ENCODE results near the gene UBAC1. TPM values are rescaled to one million over a fixed set of nuclear protein-coding genes. Genes with fewer than 3 reads are reported as not detected.
A peak's percentile ranks its signal among the peaks of the same experiment; 100 is the strongest.

Gene UBAC1
- total RNA-seq, 1 donor from 2014 or later, result 42.6 TPM

GRCh38 chr9:135937521-135938489 is 23.4 kb downstream of the UBAC1 start:
- no peak for ATAC-seq

- ATAC-seq, result no peak
Observed at GRCh38 chr9:135933114-135933513, 28.1 kb downstream of the UBAC1 start.

- no peak for ATAC-seq
Observed at GRCh38 chr9:135932656-135933055, 28.5 kb downstream of the UBAC1 start.

- ATAC-seq, result no peak
Observed at GRCh38 chr9:135931349-135931820, 29.8 kb downstream of the UBAC1 start.

GRCh38 chr9:135930446-135931345 is 30.5 kb downstream of the UBAC1 start:
- no peak for ATAC-seq

- ATAC-seq, result no peak
Observed at GRCh38 chr9:135929656-135930445, 31.3 kb downstream of the UBAC1 start.

GRCh38 chr9:135928731-135929655 is 32.2 kb downstream of the UBAC1 start:
- ATAC-seq, result no peak

- ATAC-seq, result no peak
Observed at GRCh38 chr9:135928074-135928730, 33.0 kb downstream of the UBAC1 start.

- ATAC-seq, result peak; percentile 0
Observed at GRCh38 chr9:135927195-135928013, 33.8 kb downstream of the UBAC1 start.

GRCh38 chr9:135926402-135927194 is 34.6 kb downstream of the UBAC1 start:
- peak; percentile 94 for ATAC-seq

GRCh38 chr9:135925496-135926133 is 35.6 kb downstream of the UBAC1 start:
- no peak for ATAC-seq

GRCh38 chr9:135924628-135925338 is 36.4 kb downstream of the UBAC1 start:
- no peak for ATAC-seq

GRCh38 chr9:135923508-135923907 is 37.7 kb downstream of the UBAC1 start:
- no peak for ATAC-seq

- ATAC-seq, result peak; percentile 4
Observed at GRCh38 chr9:135921749-135922310, 39.3 kb downstream of the UBAC1 start.

- peak; percentile 32 for ATAC-seq
Observed at GRCh38 chr9:135920973-135921585, 40.1 kb downstream of the UBAC1 start.

- ATAC-seq, result no peak
Observed at GRCh38 chr9:135920256-135920930, 40.8 kb downstream of the UBAC1 start.
